ENCODE measurements around the gene SGPL1.

SGPL1 gene

GRCh38 chr10:70885931-70886903 lies 70.5 kb downstream of the SGPL1 start:
- no peak for DNase-seq

GRCh38 chr10:70886921-70887665 lies 71.3 kb downstream of the SGPL1 start:
- no peak for DNase-seq

- DNase-seq = peak; percentile 7
Measured at GRCh38 chr10:70887804-70888800, 72.4 kb downstream of the SGPL1 start, which contains the start of gene PCBD1. Gene PCBD1, minus strand, starts transcription at chr10:70888565. Its CDS starts 32 bp downstream, at chr10:70888533.

- DNase-seq = no peak
Measured at GRCh38 chr10:70889291-70889690, 73.5 kb downstream of the SGPL1 start.

GRCh38 chr10:70890917-70891431 lies 75.2 kb downstream of the SGPL1 start:
- no peak for DNase-seq

GRCh38 chr10:70891627-70892026 lies 75.9 kb downstream of the SGPL1 start:
- DNase-seq = no peak

- no peak for DNase-seq
Measured at GRCh38 chr10:70892631-70893030, 76.9 kb downstream of the SGPL1 start.

- no peak for DNase-seq
Measured at GRCh38 chr10:70893227-70894006, 77.7 kb downstream of the SGPL1 start.

- DNase-seq = no peak
Measured at GRCh38 chr10:70894416-70894815, 78.7 kb downstream of the SGPL1 start.

GRCh38 chr10:70896551-70896950 lies 80.8 kb downstream of the SGPL1 start:
- DNase-seq = no peak

GRCh38 chr10:70898687-70899086 lies 82.9 kb downstream of the SGPL1 start:
- DNase-seq = no peak

- DNase-seq = no peak
Measured at GRCh38 chr10:70899096-70899495, 83.3 kb downstream of the SGPL1 start.

- DNase-seq = no peak
Measured at GRCh38 chr10:70901276-70901878, 85.6 kb downstream of the SGPL1 start.

GRCh38 chr10:70902661-70903261 lies 87.0 kb downstream of the SGPL1 start:
- no peak for DNase-seq

GRCh38 chr10:70903262-70903921 lies 87.6 kb downstream of the SGPL1 start:
- no peak for DNase-seq

GRCh38 chr10:70905071-70906021 lies 89.6 kb downstream of the SGPL1 start:
- DNase-seq = no peak

- no peak for DNase-seq
Measured at GRCh38 chr10:70906031-70906783, 90.5 kb downstream of the SGPL1 start.

Measured in SHP77 treated with DMSO at 0.1 percent for 48 hours (cell line).